Measurements from ENCODE around the gene ARID1B. TPM values are rescaled to one million over a fixed set of nuclear protein-coding genes. Genes with fewer than 3 reads are reported as not detected.

Gene ARID1B
- total and polyA plus RNA-seq, 2 of the 4 experiments (the other 2 are of a cell fraction) = 14.5 to 20.1 TPM

DNA sequence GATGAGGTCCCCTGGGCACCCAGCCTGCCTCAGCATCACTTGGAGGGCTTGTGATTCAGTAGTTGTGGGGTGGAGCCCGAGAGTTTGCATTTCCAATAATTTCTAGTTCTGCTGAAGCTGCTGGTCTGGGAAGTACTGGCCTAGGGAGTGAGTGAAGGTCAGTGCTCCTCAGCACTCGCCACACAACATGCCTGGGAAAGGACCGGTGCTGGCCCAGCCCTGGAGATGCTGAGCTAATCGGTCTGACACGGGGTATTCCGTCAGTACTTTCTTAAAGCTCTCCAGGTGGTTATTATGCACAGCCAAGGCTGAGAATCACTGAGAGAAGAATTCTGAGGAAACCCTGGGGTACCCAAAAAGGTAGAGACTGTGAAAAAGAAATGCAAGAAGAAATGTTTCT is 317.9 kb downstream of the ARID1B start:
- intact Hi-C loops (cut with micrococcal nuclease) = no loop called here
- TF ChIP-seq NFE2L2 (IDR thresholded peaks at IDR 0.05; ENCODE audit: low read depth, low read length) (no peak), BHLHE40 (IDR thresholded peaks at IDR 0.05; ENCODE audit: low read depth, low read length) (no peak), ELK1 (IDR thresholded peaks at IDR 0.05; ENCODE audit: borderline replicate concordance, low read depth, low read length) (no peak), RCOR1 (IDR thresholded peaks at IDR 0.05; ENCODE audit: insufficient replicate concordance, low read length) (no peak), FOS (IDR thresholded peaks at IDR 0.05; ENCODE audit: low read depth, low read length) (no peak), SMC3 (IDR thresholded peaks at IDR 0.05; ENCODE audit: low read depth, low read length) (no peak)
- TF ChIP-seq, protein P1, sequence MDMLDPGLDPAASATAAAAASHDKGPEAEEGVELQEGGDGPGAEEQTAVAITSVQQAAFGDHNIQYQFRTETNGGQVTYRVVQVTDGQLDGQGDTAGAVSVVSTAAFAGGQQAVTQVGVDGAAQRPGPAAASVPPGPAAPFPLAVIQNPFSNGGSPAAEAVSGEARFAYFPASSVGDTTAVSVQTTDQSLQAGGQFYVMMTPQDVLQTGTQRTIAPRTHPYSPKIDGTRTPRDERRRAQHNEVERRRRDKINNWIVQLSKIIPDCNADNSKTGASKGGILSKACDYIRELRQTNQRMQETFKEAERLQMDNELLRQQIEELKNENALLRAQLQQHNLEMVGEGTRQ (IDR thresholded peaks at IDR 0.05; ENCODE audit: low read depth, low read length) = no peak
- H3K9me3 ChIP-seq (ENCODE audit: control insufficient read depth, insufficient read depth, low read length) = no peaks in the 10 kb centered on the region
- ChIA-PET POLR2A (ENCODE audit: unreplicated experiment) (no interaction called here), CTCF (no interaction called here)
- H3K79me1 ChIP-seq (ENCODE audit: low read depth in 1 of 2, low read length in 2 of 2) = peaks cover 32 to 58% of the 10 kb centered on the region in 2 experiments
- in situ Hi-C loops (cut with MboI; ENCODE audit: low sequenced_read_pairs) = no loop called here
- H3K18ac ChIP-seq (ENCODE audit: low read depth, low read length) = no peak overlapping the region
- H3K36me3 ChIP-seq (ENCODE audit: control insufficient read depth, insufficient read depth, low read length) = peaks cover 7% of the 10 kb centered on the region; the same call in 1 of the 2 replicates
- 95% methylated on average over 4 of the region's 6 CpGs; no CpG with 5 or more reads in 1 of the 2 experiments for WGBS, 2 experiments (ENCODE audit: extremely low coverage in 2 of 2, insufficient read length in 1 of 2)
- H2BK20ac ChIP-seq (ENCODE audit: low read depth, low read length) = no peak overlapping the region
- dilution Hi-C loops (cut with HindIII; ENCODE audit: low sequenced_read_pairs, unreplicated experiment) = no loop called here
- no peak overlapping the region for H3K14ac ChIP-seq (replicated peaks; ENCODE audit: low read depth, low read length)
- no peak overlapping the region for H2AK9ac ChIP-seq (replicated peaks; ENCODE audit: low read depth, low read length, poor library complexity)
- DNase-seq (no peak), ATAC-seq (ENCODE audit: low read depth) (no peak)
- no peak overlapping the region for H2AK5ac ChIP-seq (ENCODE audit: low read depth, low read length)
- no peak overlapping the region for H4K8ac ChIP-seq (ENCODE audit: low read depth in 2 of 2, low read length in 2 of 2)
- H3K27ac ChIP-seq (ENCODE audit: insufficient read depth, low read length) = no peak overlapping the region
- no peak overlapping the region for H2BK120ac ChIP-seq (ENCODE audit: low read depth, low read length)
- H4K5ac ChIP-seq (ENCODE audit: low read depth, low read length) = no peak overlapping the region
- H3K4me2 ChIP-seq (ENCODE audit: low read depth, low read length) = no peak overlapping the region
- H3K4me3 ChIP-seq (ENCODE audit: insufficient read depth, low read depth, low read length) = no peak overlapping the region
- no peak overlapping the region for H3K9ac ChIP-seq (ENCODE audit: low read depth, low read length)
- H2BK5ac ChIP-seq (ENCODE audit: low read depth, low read length, poor library complexity, severe bottlenecking) = no peak overlapping the region
- H4K91ac ChIP-seq (ENCODE audit: insufficient read depth, low read depth, low read length) = no peak overlapping the region
- no TSS peak for BruUV-seq (replicated peaks)
- H4K20me1 ChIP-seq (ENCODE audit: insufficient read depth, low read length) = no peaks in the 10 kb centered on the region
- H3K9me1 ChIP-seq (ENCODE audit: insufficient read depth, low read length) = peaks cover 11% of the 10 kb centered on the region
- H3K27me3 ChIP-seq (ENCODE audit: control insufficient read depth, insufficient read depth, low read length) = no peaks in the 10 kb centered on the region
- no peak overlapping the region for H2BK15ac ChIP-seq (ENCODE audit: low read depth, low read length)
- peaks cover 2% of the 10 kb centered on the region; the same call in 1 of the 2 replicates for H3K4me1 ChIP-seq (ENCODE audit: control insufficient read depth, insufficient read depth, low read length)
- H3K23ac ChIP-seq (ENCODE audit: low read depth, low read length) = no peak overlapping the region
- H3K4ac ChIP-seq (ENCODE audit: low read depth, low read length) = no peak overlapping the region
- H2AFZ ChIP-seq (replicated peaks; ENCODE audit: low read length, poor library complexity) = no peak overlapping the region
- H3K56ac ChIP-seq (ENCODE audit: extremely low read depth, insufficient read depth, low read length) = no peak overlapping the region

All from IMR-90 (cell line).